Measurements from ENCODE around the gene NTF4. TPM values are rescaled to one million over a fixed set of nuclear protein-coding genes. Genes with fewer than 3 reads are reported as not detected.

The NTF4 gene
- polyA plus RNA-seq, 1 experiment, result not detected

- CTCF ChIA-PET, result interaction anchor here (0.6 to 3.9 kb wide), 43 partner anchors 9 to 255 kb away, joined by 3 to 39 read pairs (median 4); partner anchors contain the start of genes HRC and LIN7B
- TF ChIP-seq CTCF (IDR thresholded peaks at IDR 0.05; ENCODE audit: insufficient read depth, low read depth, low read length), result peak; percentile 99
- DNase-seq (ENCODE audit: low read depth), result no peak
- POLR2A ChIA-PET, result interaction anchor here (0.5 to 0.7 kb wide), 2 partner anchors 17 to 77 kb away, joined by 4 to 11 read pairs; partner anchors contain the start of gene LIN7B
- H3K27me3 ChIP-seq (ENCODE audit: control insufficient read depth, insufficient read depth, low read length), result no peaks in the 10 kb centered on the region
- H3K36me3 ChIP-seq (ENCODE audit: control insufficient read depth, insufficient read depth, low read length), result peaks cover 46% of the 10 kb centered on the region
- no peak overlapping the region for H3K4me3 ChIP-seq (ENCODE audit: low read depth, low read length)
Measured at GRCh38 chr19:49097453-49098288, 33.1 kb upstream of the NTF4 start.

- Histone ChIP-seq H3K27me3 (ENCODE audit: control insufficient read depth, insufficient read depth, low read length) (no peaks in the 10 kb centered on the region), H3K4me3 (ENCODE audit: low read depth, low read length) (no peak overlapping the region), H3K36me3 (ENCODE audit: control insufficient read depth, insufficient read depth, low read length) (peaks cover 46% of the 10 kb centered on the region)
- no peak for DNase-seq (ENCODE audit: low read depth)
- ChIA-PET POLR2A (no interaction called here), CTCF (interaction anchor here (0.8 to 3.2 kb wide), 7 partner anchors 11 to 114 kb away, joined by 3 to 21 read pairs (median 5); partner anchors contain the start of genes GYS1 and RUVBL2)
- no peak for TF ChIP-seq CTCF (IDR thresholded peaks at IDR 0.05; ENCODE audit: insufficient read depth, low read depth, low read length)
Measured at GRCh38 chr19:49094505-49095482, 30.2 kb upstream of the NTF4 start.

GRCh38 chr19:49092686-49093085 lies 28.1 kb upstream of the NTF4 start:
- no peak for TF ChIP-seq CTCF (IDR thresholded peaks at IDR 0.05; ENCODE audit: insufficient read depth, low read depth, low read length)
- CTCF ChIA-PET, result interaction anchor here (0.7 to 1.2 kb wide), 2 partner anchors 18 to 116 kb away, joined by 3 to 4 read pairs; no protein-coding TSS in a partner anchor
- no peak for DNase-seq (ENCODE audit: low read depth)
- Histone ChIP-seq H3K4me3 (ENCODE audit: low read depth, low read length) (no peak overlapping the region), H3K27me3 (ENCODE audit: control insufficient read depth, insufficient read depth, low read length) (no peaks in the 10 kb centered on the region), H3K36me3 (ENCODE audit: control insufficient read depth, insufficient read depth, low read length) (peaks cover 38% of the 10 kb centered on the region)
- POLR2A ChIA-PET, result no interaction called here

GRCh38 chr19:49091391-49092038 lies 26.9 kb upstream of the NTF4 start:
- H3K27me3 ChIP-seq (ENCODE audit: control insufficient read depth, insufficient read depth, low read length), result no peaks in the 10 kb centered on the region
- no peak for DNase-seq (ENCODE audit: low read depth)
- H3K4me3 ChIP-seq (ENCODE audit: low read depth, low read length), result no peak overlapping the region
- H3K36me3 ChIP-seq (ENCODE audit: control insufficient read depth, insufficient read depth, low read length), result peaks cover 38% of the 10 kb centered on the region
- no peak for TF ChIP-seq CTCF (IDR thresholded peaks at IDR 0.05; ENCODE audit: insufficient read depth, low read depth, low read length)
- CTCF ChIA-PET, result no interaction called here
- POLR2A ChIA-PET, result no interaction called here

Measured in BJ (cell line).